Esophagus (tissue), 2 donors: ENCODE data around the gene OR2T3. TPM values are rescaled to one million over a fixed set of nuclear protein-coding genes. Genes with fewer than 3 reads are reported as not detected.
"Not testable (repeated sequence)": the region's sequence is repeated elsewhere in the genome, so short reads cannot be mapped to it uniquely, and the experiment has no call there.

Source experiments
- H3K27ac ChIP-seq, 2 donors: one replicate each; pipeline ENCODE4 v1.5.1; 2013; ENCODE audit warnings: low read depth in 2 of 2, mild to moderate bottlenecking in 2 of 2, inconsistent platforms in 1 of 2, low read length in 1 of 2, moderate library complexity in 1 of 2
- H3K27me3 ChIP-seq, 2 donors: one replicate each; pipeline ENCODE4 v1.6.1; 2013; ENCODE audit warnings: low read length in 2 of 2, control low read depth in 1 of 2, mild to moderate bottlenecking in 1 of 2; ENCODE audit not compliant: insufficient read depth in 2 of 2, control insufficient read depth in 1 of 2
- H3K36me3 ChIP-seq, 2 donors: one replicate each; pipeline ENCODE4 v1.6.1; 2013; ENCODE audit warnings: low read length in 1 of 2; ENCODE audit not compliant: control insufficient read depth in 2 of 2, insufficient read depth in 2 of 2
- H3K4me1 ChIP-seq, 2 donors: one replicate each; pipeline ENCODE4 v1.6.1; 2013; ENCODE audit warnings: low read length in 1 of 2; ENCODE audit not compliant: control insufficient read depth in 2 of 2, insufficient read depth in 2 of 2
- H3K4me3 ChIP-seq, 2 donors: one replicate each; pipeline ENCODE4 v1.5.1; 2013; ENCODE audit warnings: low read length in 2 of 2, mild to moderate bottlenecking in 2 of 2, low read depth in 1 of 2, moderate library complexity in 1 of 2
- H3K9me3 ChIP-seq, 2 donors: one replicate each; pipeline ENCODE4 v1.6.1; 2013; ENCODE audit warnings: mild to moderate bottlenecking in 2 of 2, low read depth in 1 of 2, low read length in 1 of 2, moderate library complexity in 1 of 2; ENCODE audit not compliant: control insufficient read depth in 2 of 2, insufficient read depth in 1 of 2
- WGBS, 2 donors: extraction: QIAGEN DNeasy Blood & Tissue Kit; methylation state at CpG; one replicate each; pipeline ENCODE4 v1.1.7; 2013; 5-methylcytosine and 5-hydroxymethylcytosine counted together
- polyA plus RNA-seq, 2 donors: library from polyadenylated mRNA; stranded (reverse); fragments of 200-250 nt; gene quantifications; one replicate each; pipeline ENCODE4 v1.2.3, GENCODE V29; 2013
- donor health status: healthy with polysubstance abuse.
- donor health status: Bipolar disorder and iron deficiency.

Gene OR2T3
- polyA plus RNA-seq, 2 donors = not detected

DNA sequence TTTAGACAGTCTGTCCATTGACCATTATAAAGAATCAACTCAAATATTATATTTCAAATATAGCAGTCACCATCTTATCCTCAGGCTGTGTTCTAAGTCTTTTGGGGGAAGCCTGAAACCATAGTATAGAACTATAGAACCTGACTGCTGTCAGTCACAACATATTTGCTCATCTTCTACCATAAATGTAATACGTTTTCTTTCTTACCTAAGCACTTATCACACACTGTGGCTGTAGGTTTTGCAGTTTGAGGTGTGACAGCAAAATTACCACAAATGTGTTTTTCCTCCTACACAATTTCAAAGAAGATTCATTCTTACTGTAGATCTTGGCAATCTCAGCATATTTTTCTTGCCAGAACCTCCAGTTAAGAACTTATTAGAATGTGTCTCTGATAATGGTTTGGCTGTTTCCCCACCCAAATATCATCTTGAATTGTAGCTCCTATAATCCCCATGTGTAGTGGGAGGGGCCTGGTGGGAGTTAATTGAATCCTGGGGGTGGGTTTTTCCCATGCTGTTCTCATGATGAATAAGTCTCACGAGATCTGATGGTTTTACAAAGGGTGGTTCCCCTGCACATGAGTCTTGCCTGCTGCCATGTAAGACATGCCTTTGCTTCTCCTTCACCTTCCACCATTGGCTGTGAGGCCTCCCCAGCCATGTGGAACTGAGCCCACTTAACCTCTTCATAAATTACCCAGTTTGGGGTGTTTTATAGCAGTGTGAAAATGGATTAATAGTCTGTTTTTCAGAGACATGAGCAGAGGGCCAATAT is 30.5 kb upstream of the OR2T3 start:
- not testable (repeated sequence) for H3K4me1 ChIP-seq, H3K9me3 ChIP-seq, H3K27me3 ChIP-seq, H3K36me3 ChIP-seq, H3K4me3 ChIP-seq, H3K27ac ChIP-seq
- 44 to 60% methylated on average over 1 of the region's 2 CpGs for whole genome bisulfite sequencing, 2 donors

DNA sequence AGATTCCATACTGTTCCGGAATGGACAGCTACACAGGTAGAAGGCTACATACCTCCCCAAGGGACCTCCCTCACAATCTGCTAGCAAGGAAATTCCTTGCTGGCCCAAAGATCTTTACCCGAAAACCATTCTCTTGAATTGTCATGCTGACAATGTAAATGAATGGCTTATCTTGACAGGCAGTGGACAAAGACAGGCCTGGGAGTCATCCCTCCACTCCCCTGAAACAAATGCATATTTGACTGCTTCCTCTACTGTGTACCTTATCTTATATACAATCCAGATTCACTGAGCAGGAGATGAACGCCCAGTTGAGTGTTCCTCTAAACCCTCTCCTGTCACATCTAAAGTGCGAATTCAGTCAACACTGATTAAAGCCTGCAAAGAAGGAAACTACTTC is 28.5 kb upstream of the OR2T3 start:
- not testable (repeated sequence) for H3K27me3 ChIP-seq, H3K9me3 ChIP-seq, H3K36me3 ChIP-seq, H3K4me3 ChIP-seq, H3K4me1 ChIP-seq, H3K27ac ChIP-seq
- 74 to 77% methylated on average over 4 of the region's 4 CpGs for WGBS, 2 donors

DNA sequence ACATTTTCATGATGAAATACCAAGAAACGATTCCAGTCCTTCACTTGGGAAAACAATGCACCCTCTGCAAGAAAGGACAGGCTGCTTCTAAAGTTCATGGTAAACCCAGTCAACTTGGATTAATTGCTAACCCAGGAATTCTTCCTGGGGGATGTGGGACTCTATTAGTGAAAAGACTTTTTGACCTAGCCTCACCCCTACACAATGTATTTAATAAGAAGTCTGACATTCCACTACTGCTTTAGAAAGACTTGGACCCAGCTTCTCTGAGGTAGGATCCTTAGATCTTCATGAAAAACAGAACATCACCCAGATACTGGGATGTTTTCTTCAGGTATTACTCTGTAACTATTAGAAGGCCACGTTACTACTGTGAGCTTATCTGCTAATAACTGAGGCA is 27.8 kb upstream of the OR2T3 start, which contains the start of gene OR2T2:
TSS of gene OR2T2 (plus strand) at position 239 of the 400 bp plus-strand sequence. CDS start 7,161 bp downstream, outside the sequence.
- no CpG with 5 or more reads among the region's 2 CpGs for WGBS, 2 donors
- H3K9me3 ChIP-seq, H3K36me3 ChIP-seq: not testable (repeated sequence)

DNA sequence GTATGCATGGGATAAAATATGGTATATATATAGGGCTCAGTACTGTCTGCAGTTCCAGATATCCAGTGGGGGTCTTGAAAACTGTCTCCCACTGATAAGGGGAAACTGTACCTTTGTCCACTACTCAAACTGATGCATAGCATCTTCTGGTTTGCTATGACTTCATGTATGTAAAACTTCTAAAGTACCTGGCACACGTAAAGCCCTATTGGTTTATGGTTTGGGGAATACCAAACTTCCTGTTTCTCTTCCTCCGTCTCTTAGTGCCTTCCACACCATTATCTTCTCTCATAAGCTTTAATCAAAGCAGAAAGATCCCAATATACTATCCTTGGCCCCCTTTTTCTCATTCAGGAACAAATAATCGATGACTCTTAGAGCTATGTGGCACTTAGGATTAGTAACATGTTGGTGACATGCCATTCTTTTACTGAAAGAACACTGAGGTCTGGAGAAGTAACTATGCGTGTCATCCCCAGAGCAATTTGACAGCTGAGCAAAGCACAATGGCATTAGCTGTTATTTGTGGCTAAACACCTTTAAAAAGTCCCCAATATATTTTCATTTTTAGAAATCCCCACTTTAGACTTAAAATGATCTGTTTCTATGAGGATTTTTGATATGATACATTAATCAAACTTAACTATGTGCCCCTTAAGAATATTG is 24.6 kb upstream of the OR2T3 start:
- H3K4me3 ChIP-seq, H3K27me3 ChIP-seq, H3K9me3 ChIP-seq, H3K27ac ChIP-seq, H3K36me3 ChIP-seq, H3K4me1 ChIP-seq: not testable (repeated sequence)
- no CpG with 5 or more reads among the region's 4 CpGs for WGBS, 2 donors

More for the DNA sequence above, 27.8 kb upstream of the OR2T3 start, which contains the start of gene OR2T2:
- H3K4me3 ChIP-seq, H3K27me3 ChIP-seq, H3K4me1 ChIP-seq, H3K27ac ChIP-seq: not testable (repeated sequence)

DNA sequence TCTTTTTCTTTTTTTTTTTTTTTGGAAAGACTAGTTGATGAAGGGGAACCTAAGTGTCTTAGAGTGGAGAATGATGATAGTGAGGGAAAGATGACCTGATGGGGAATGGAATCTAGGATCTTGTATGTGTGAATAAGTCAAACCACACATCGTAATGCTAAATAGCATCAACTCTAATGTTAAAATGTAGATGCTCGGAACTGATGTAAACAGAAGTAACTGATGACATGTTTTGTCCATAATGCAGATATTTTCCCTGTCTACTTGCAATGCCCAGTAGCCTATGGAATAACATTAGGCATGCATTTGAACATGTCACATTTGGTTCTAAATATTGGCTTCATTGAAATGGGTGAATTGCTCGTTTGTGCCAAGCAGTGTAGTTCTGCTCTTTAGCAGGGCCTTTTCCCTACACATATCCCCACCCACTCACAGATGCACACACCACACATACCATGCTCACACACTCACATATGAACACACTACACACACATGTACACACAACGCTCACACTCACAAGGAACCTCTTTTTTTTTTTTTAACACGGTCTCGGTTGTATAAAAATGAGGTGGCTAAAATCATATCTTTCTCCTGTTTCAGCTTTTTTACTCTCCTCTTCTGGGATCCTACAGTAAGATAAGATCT is 23.2 kb upstream of the OR2T3 start:
- H3K36me3 ChIP-seq, H3K4me1 ChIP-seq, H3K4me3 ChIP-seq, H3K27ac ChIP-seq, H3K9me3 ChIP-seq, H3K27me3 ChIP-seq: not testable (repeated sequence)
- WGBS, 2 donors = 78 to 81% methylated on average over 5 of the region's 6 CpGs

DNA sequence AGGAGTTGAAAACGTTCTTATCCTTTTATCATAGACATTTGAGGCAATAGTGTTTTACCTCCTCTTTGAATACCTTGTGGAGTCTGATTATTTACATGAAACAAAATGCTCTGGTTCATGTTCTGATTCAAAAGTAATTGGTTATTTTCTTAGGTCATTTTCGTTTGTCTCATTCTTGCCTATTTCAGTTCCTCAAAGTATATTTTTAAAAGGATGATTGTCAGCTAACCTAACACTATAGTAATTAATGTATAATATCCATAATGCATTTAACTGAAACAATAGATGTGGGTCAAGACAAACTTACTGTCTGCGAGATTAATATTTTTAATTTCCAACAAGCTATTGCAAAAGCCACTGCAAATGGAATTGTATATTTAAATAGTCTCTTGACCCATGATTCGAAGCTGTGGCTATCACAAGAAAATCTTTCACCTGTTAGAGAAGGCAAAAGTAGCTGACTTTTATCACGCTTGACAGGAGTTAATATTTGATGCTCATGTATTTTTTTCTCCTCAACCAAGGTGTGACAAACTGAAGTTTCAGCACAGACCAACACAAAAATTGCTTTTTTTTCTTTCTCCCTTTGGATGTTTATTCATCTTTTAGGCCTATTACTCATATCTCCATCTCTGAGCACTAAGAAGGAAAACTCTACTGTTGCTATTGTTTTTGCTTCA is 22.5 kb upstream of the OR2T3 start:
- not testable (repeated sequence) for H3K36me3 ChIP-seq, H3K27me3 ChIP-seq, H3K4me1 ChIP-seq, H3K4me3 ChIP-seq, H3K27ac ChIP-seq, H3K9me3 ChIP-seq
- WGBS, 2 donors = 32 to 44% methylated on average over 2 of the region's 5 CpGs

DNA sequence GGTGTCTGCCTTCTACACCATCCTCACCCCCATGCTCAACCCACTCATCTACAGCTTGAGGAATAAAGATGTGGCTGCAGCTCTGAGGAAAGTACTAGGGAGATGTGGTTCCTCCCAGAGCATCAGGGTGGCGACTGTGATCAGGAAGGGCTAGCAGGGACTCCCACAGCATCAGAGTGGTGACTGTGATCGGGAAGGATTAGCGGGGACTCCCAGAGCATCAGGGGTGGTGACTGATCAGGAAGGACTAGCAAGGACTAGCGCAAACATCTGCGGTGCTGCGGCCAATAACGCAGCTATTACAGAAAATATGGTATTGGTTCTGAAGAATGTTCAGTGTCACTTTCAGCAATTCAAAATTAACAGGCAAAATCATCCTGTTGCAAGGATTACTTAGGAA is 19.5 kb upstream of the OR2T3 start:
- not testable (repeated sequence) for H3K4me1 ChIP-seq, H3K36me3 ChIP-seq, H3K4me3 ChIP-seq, H3K27me3 ChIP-seq, H3K9me3 ChIP-seq, H3K27ac ChIP-seq
- WGBS, 2 donors = 84 to 86% methylated on average over 7 of the region's 7 CpGs

DNA sequence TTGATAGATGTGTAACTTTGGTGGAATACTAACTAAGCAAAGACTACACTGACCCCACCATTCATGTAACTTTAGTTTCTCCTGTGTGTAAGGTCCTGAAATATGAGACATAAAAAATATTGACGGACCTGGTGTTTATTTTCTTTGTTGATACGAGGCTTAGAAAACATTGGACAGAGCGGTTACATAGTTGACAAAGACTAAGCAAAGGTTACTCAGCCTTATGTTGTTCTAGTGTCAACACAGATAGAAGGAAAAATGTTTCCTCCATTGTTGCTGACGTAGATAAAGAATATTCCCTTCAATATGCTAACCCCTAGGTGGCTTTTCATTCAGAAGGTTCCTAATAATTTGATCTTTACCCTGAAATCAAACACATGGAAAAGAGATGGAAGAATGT is 18.1 kb upstream of the OR2T3 start:
- not testable (repeated sequence) for H3K4me3 ChIP-seq, H3K27me3 ChIP-seq, H3K36me3 ChIP-seq, H3K4me1 ChIP-seq, H3K27ac ChIP-seq, H3K9me3 ChIP-seq
- WGBS, 2 donors = 50 to 64% methylated on average over 1 of the region's 4 CpGs

DNA sequence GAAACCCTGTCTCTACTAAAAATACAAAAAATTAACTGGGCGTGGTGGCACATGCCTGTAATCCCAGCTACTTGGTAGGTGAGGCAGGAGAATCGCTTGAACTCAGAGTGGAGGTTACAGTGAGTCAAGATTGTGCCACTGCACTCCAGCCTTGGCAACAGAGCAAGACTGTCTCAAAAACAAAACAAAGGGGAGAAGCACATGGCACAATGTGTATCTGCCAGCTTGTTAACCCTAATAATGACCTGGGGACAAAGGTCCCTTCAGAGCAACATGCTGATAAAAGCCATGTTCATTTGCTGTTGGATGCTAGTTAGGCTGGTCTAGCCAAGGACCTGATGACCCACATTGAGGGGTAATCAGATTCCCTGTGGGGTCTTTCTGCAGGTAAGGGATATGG is 16.5 kb upstream of the OR2T3 start:
- H3K27ac ChIP-seq, H3K9me3 ChIP-seq, H3K4me1 ChIP-seq, H3K36me3 ChIP-seq, H3K4me3 ChIP-seq, H3K27me3 ChIP-seq: not testable (repeated sequence)
- no CpG with 5 or more reads among the region's 2 CpGs for WGBS, 2 donors
